ENCODE results near the gene RICTOR. TPM values are rescaled to one million over a fixed set of nuclear protein-coding genes. Genes with fewer than 3 reads are reported as not detected.

RICTOR gene
- total RNA-seq, 2 experiments from 2014 or later: 48.1 to 48.5 TPM

DNA sequence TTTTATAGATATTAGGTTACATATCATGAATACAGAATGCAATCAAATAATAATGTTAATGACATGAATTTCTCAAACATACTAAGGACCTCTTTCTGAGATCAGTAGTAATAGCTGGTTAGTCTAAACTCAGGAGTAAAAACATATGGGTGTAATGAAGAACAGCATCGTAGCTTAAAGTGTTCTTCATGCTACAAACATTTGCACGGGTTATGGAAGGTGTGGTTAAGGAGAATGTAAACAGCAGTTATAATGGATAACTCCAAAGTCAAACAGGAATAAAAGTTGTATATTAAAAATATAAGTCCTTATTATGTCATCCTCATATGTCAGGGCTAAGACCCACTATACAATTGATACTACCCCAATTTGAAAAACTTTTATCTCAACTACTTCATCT lies 112.5 kb downstream of the RICTOR start:
- Mint-ChIP-seq H3K9me3 (no peaks in the 10 kb centered on the region), H3K4me1 (no peaks in the 10 kb centered on the region), H3K4me3 (no peak overlapping the region), H3K27me3 (no peaks in the 10 kb centered on the region), H3K36me3 (ENCODE audit: low read depth) (peaks cover 35% of the 10 kb centered on the region), H3K27ac (no peak overlapping the region)
- ChIA-PET POLR2A (no interaction called here), CTCF (no interaction called here)
- no peak for DNase-seq

DNA sequence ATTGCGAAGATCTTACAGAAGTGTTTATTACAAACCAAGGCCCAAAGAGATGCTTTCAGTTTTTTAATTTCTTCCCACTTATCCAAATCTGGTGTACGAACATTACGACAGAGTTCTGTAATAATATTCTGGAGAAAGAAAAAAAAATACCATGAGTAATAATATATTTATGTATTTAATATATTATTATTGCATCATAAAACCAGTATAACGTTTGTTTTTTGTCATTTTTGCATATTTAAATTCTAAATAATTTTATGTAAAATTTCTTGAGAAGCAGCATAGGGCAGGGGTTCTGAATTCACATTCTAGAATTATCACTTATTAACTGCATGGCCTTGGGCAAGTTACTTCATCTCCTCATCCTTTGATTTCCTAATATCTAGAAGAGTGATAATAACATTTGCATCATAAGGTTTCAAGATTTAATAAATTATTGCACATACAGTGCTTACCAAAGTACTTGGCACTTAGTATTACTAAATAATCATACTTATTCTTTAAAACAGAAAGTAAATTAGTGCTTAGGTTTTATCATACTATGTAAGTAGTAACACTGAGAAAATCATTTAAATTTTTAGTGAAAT lies 120.7 kb downstream of the RICTOR start:
- POLR2A ChIA-PET: no interaction called here

GRCh38 chr5:38948501-38948900 lies 125.7 kb downstream of the RICTOR start:
- H3K27ac Mint-ChIP-seq: peak overlapping the region; percentile 14
- ChIA-PET POLR2A (no interaction called here), CTCF (interaction anchor here (1.3 kb wide), 1 partner anchor 26 kb away, joined by 3 read pairs; no protein-coding TSS in a partner anchor)
- no peak for DNase-seq
- peaks cover 15% of the 10 kb centered on the region for H3K4me1 Mint-ChIP-seq
- H3K27me3 Mint-ChIP-seq: no peaks in the 10 kb centered on the region
- no peaks in the 10 kb centered on the region for H3K9me3 Mint-ChIP-seq
- H3K36me3 Mint-ChIP-seq (ENCODE audit: low read depth): peaks cover 59% of the 10 kb centered on the region
- no peak overlapping the region for H3K4me3 Mint-ChIP-seq

More for the DNA sequence above, 120.7 kb downstream of the RICTOR start:
- no peaks in the 10 kb centered on the region for H3K9me3 Mint-ChIP-seq
- CTCF ChIA-PET: no interaction called here
- no peak overlapping the region for H3K27ac Mint-ChIP-seq
- no peaks in the 10 kb centered on the region for H3K4me1 Mint-ChIP-seq
- DNase-seq: no peak
- no peaks in the 10 kb centered on the region for H3K27me3 Mint-ChIP-seq
- H3K36me3 Mint-ChIP-seq (ENCODE audit: low read depth): peaks cover 51% of the 10 kb centered on the region
- H3K4me3 Mint-ChIP-seq: no peak overlapping the region

DNA sequence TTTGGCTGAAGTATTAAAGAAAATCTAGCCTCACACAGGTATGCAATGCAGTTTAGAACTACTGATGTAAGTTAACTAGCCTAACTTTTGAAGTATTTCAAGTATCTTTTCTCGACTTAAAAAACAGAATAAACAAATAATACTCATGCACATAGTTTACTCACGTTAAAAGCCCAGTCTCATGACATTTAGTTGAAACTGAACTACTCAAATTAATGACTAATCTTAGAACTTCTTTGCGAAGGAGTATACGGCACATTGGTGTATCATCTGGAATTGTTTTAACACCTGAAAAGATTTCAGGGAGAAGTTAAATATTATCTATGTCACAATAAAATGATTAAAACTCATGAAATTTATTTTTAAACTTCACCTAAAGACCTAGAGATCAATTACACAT lies 129.9 kb downstream of the RICTOR start:
- peaks cover 17% of the 10 kb centered on the region for H3K4me1 Mint-ChIP-seq
- H3K4me3 Mint-ChIP-seq: no peak overlapping the region
- no peak for DNase-seq
- CTCF ChIA-PET: no interaction called here
- H3K27ac Mint-ChIP-seq: no peak overlapping the region
- H3K9me3 Mint-ChIP-seq: no peaks in the 10 kb centered on the region
- peaks cover 47% of the 10 kb centered on the region for H3K36me3 Mint-ChIP-seq (ENCODE audit: low read depth)
- POLR2A ChIA-PET: no interaction called here
- H3K27me3 Mint-ChIP-seq: no peaks in the 10 kb centered on the region

- Mint-ChIP-seq H3K4me1 (peaks cover 14% of the 10 kb centered on the region), H3K36me3 (ENCODE audit: low read depth) (peaks cover 46% of the 10 kb centered on the region), H3K4me3 (no peak overlapping the region), H3K9me3 (no peaks in the 10 kb centered on the region), H3K27me3 (no peaks in the 10 kb centered on the region), H3K27ac (no peak overlapping the region)
- no peak for DNase-seq
- ChIA-PET POLR2A (no interaction called here), CTCF (no interaction called here)
Observed at GRCh38 chr5:38941912-38942311, 132.3 kb downstream of the RICTOR start.

DNA sequence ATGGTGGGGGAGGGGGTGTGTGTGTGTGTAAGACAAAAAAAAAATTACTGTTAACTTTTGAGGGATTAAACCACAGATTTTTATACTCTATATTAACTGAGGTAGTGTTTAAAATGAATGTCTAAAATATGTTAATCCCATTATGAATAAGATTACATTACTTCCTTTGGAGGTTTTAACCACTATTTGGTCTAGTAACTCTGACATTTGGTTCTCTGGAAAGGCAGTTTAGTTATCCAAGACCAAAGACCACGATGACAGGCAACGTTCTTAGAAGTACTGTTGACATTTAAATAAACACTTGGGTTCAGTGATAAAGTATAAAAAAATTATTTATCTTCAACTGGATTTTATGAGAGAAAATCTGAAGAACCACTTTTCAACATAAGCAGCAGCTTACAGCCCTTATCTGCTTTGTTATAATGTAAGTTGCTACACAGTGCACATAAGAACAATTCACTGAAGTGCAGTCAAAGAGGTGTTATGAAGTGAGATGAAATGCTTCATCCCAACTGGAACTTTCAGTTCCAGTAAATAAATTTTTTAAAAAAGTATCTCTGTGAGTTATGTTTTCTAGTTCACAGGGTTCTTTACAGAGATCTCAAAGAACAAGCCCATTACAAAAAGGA lies 133.9 kb downstream of the RICTOR start:
- ChIA-PET POLR2A (no interaction called here), CTCF (no interaction called here)
- Mint-ChIP-seq H3K4me3 (no peak overlapping the region), H3K9me3 (no peaks in the 10 kb centered on the region), H3K27ac (no peak overlapping the region), H3K27me3 (no peaks in the 10 kb centered on the region), H3K36me3 (ENCODE audit: low read depth) (peaks cover 45% of the 10 kb centered on the region), H3K4me1 (peaks cover 3% of the 10 kb centered on the region)
- no peak for DNase-seq

- peaks cover 1% of the 10 kb centered on the region for H3K4me1 Mint-ChIP-seq
- no peaks in the 10 kb centered on the region for H3K27me3 Mint-ChIP-seq
- H3K36me3 Mint-ChIP-seq (ENCODE audit: low read depth): peaks cover 35% of the 10 kb centered on the region
- no peak overlapping the region for H3K4me3 Mint-ChIP-seq
- no peak overlapping the region for H3K27ac Mint-ChIP-seq
- ChIA-PET POLR2A (no interaction called here), CTCF (no interaction called here)
- no peaks in the 10 kb centered on the region for H3K9me3 Mint-ChIP-seq
- DNase-seq: no peak
Observed at GRCh38 chr5:38938973-38939372, 135.2 kb downstream of the RICTOR start.

GRCh38 chr5:38938424-38938823 lies 135.8 kb downstream of the RICTOR start:
- Mint-ChIP-seq H3K27ac (no peak overlapping the region), H3K36me3 (ENCODE audit: low read depth) (peaks cover 35% of the 10 kb centered on the region), H3K9me3 (no peaks in the 10 kb centered on the region), H3K27me3 (no peaks in the 10 kb centered on the region), H3K4me1 (peaks cover 1% of the 10 kb centered on the region), H3K4me3 (no peak overlapping the region)
- no peak for DNase-seq
- CTCF ChIA-PET: no interaction called here
- POLR2A ChIA-PET: no interaction called here

- no peak overlapping the region for H3K27ac Mint-ChIP-seq
- H3K36me3 Mint-ChIP-seq (ENCODE audit: low read depth): peaks cover 24% of the 10 kb centered on the region
- H3K9me3 Mint-ChIP-seq: no peaks in the 10 kb centered on the region
- no peaks in the 10 kb centered on the region for H3K27me3 Mint-ChIP-seq
- CTCF ChIA-PET: no interaction called here
- no peak overlapping the region for H3K4me3 Mint-ChIP-seq
- no peaks in the 10 kb centered on the region for H3K4me1 Mint-ChIP-seq
- no peak for DNase-seq
- POLR2A ChIA-PET: no interaction called here
Observed at GRCh38 chr5:38936269-38936668, 137.9 kb downstream of the RICTOR start.

DNA sequence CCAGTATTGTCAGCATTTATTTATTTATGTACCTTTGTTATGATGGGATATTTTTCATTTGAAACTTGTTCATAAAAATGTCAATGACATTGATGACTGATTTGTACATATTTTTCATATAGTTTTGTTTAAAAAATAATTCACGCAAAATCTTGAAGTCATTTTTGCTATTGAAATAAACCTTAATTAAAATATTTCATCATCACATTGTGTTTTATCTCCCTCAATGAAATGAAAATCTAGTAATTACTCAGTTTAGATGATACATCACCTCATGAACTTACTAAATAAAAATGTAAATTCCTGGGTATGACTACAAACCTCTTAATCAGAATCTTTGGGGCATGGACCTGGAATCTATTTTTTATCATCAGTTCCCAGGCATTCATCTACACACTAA lies 138.8 kb downstream of the RICTOR start:
- ChIA-PET CTCF (no interaction called here), POLR2A (no interaction called here)
- H3K4me3 Mint-ChIP-seq: no peak overlapping the region
- H3K9me3 Mint-ChIP-seq: no peaks in the 10 kb centered on the region
- H3K27ac Mint-ChIP-seq: no peak overlapping the region
- DNase-seq: no peak
- peaks cover 20% of the 10 kb centered on the region for H3K36me3 Mint-ChIP-seq (ENCODE audit: low read depth)
- H3K4me1 Mint-ChIP-seq: no peaks in the 10 kb centered on the region
- peaks cover 2% of the 10 kb centered on the region for H3K27me3 Mint-ChIP-seq

GRCh38 chr5:38932854-38933408 lies 141.3 kb downstream of the RICTOR start:
- no peak for DNase-seq
- Mint-ChIP-seq H3K4me3 (no peak overlapping the region), H3K9me3 (no peaks in the 10 kb centered on the region), H3K4me1 (no peaks in the 10 kb centered on the region), H3K27me3 (peaks cover 11% of the 10 kb centered on the region), H3K36me3 (ENCODE audit: low read depth) (peaks cover 10% of the 10 kb centered on the region), H3K27ac (no peak overlapping the region)
- ChIA-PET POLR2A (no interaction called here), CTCF (interaction anchor here (2.5 kb wide), 1 partner anchor 11 kb away, joined by 11 read pairs; no protein-coding TSS in a partner anchor)

DNA sequence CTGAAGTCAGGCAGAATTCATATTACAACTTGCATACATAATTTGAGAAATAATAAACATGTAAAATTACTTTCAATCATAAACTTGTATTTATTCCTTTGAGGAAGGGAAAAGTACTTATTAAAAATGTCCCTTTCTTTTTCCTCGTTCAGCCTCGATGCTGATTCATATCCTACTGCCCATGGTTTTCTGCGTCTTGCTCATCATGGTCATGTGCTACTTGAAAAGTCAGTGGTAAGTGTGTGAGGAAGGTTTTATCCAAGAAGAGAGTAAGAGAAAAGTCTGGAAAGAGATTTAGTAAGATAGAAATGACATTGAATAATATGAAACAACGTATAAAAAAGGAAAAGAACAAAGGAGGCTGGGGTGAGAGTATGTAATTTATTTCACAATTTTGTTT lies 142.5 kb downstream of the RICTOR start:
- ChIA-PET POLR2A (no interaction called here), CTCF (interaction anchor here (2.5 kb wide), 1 partner anchor 10 kb away, joined by 11 read pairs; no protein-coding TSS in a partner anchor)
- Mint-ChIP-seq H3K4me1 (no peaks in the 10 kb centered on the region), H3K9me3 (no peaks in the 10 kb centered on the region), H3K4me3 (no peak overlapping the region), H3K27me3 (peaks cover 12% of the 10 kb centered on the region), H3K36me3 (ENCODE audit: low read depth) (peaks cover 4% of the 10 kb centered on the region), H3K27ac (no peak overlapping the region)
- DNase-seq: no peak

GRCh38 chr5:38929838-38930237 lies 144.4 kb downstream of the RICTOR start:
- Mint-ChIP-seq H3K4me3 (no peak overlapping the region), H3K36me3 (ENCODE audit: low read depth) (no peaks in the 10 kb centered on the region), H3K27me3 (peaks cover 20% of the 10 kb centered on the region), H3K9me3 (no peaks in the 10 kb centered on the region), H3K4me1 (no peaks in the 10 kb centered on the region), H3K27ac (no peak overlapping the region)
- CTCF ChIA-PET: no interaction called here
- DNase-seq: no peak
- POLR2A ChIA-PET: no interaction called here

DNA sequence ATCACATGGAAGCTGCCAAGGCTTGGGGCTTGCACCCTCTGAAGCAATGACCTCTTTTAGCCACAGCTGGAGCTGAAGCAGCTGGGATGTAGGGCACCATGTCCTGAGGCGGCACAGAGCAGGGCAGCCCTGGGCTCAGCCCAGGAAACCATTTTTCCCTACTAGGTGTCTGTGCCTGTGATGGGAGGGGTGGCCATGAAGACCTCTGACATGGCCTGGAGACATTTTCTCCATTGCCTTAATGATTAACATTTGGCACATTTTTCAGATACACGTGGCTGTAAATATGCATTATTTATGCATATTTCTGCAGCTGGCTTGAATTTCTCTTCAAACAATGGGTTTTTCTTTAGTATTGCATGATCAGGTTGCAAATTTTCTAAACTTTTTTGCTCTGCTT lies 146.7 kb downstream of the RICTOR start:
- POLR2A ChIA-PET: interaction anchor here (0.6 kb wide), 1 partner anchor 113 kb away, joined by 7 read pairs; no protein-coding TSS in a partner anchor
- Mint-ChIP-seq H3K27ac (no peak overlapping the region), H3K36me3 (ENCODE audit: low read depth) (no peaks in the 10 kb centered on the region), H3K4me3 (no peak overlapping the region), H3K27me3 (peaks cover 26% of the 10 kb centered on the region), H3K4me1 (no peaks in the 10 kb centered on the region), H3K9me3 (no peaks in the 10 kb centered on the region)
- DNase-seq: no peak
- CTCF ChIA-PET: no interaction called here
